Muscle of arm (tissue), 12 donors: Measurements from ENCODE around the gene ATRNL1. TPM values are rescaled to one million over a fixed set of nuclear protein-coding genes. Genes with fewer than 3 reads are reported as not detected.

Experiments used
- DNase-seq: peaks from one replicate; pipeline ENCODE4 v3.0.0-alpha.2; 2013
- polyA plus RNA-seq, 12 donors: library from polyadenylated mRNA; unstranded; fragments of 120-200 nt; gene quantifications; one replicate each; pipeline ENCODE4 v1.2.1, GENCODE V29; 2013; ENCODE audit not compliant: insufficient read length in 12 of 12

ATRNL1 gene
- polyA plus RNA-seq, 12 donors, result 0.73 to 4.1 (median 1.2) TPM; not detected in 2

GRCh38 chr10:115980470-115980869, 887.3 kb downstream of the ATRNL1 start:
- no peak for DNase-seq

- DNase-seq, result no peak
Observed at GRCh38 chr10:115981081-115981480, 887.9 kb downstream of the ATRNL1 start.

DNA sequence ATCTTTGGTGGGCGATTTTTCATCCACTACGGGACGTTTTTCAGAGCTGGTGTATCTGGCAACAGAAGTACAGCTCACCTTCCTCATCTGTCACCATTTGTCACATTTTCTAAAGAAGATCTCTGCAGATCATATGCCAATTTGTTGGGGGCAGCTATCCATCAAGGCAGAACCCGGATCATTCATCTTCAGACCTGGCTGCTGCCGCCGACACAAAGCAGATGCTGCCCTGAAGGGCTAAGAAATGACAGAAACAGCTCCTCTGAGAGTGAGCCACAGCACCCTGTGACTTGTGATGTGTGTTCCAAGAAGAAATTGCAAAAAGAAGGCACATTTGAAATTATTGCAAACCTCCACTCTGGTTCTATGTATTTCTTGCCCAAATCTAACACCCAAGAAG, 888.9 kb downstream of the ATRNL1 start:
- DNase-seq, result no peak

DNA sequence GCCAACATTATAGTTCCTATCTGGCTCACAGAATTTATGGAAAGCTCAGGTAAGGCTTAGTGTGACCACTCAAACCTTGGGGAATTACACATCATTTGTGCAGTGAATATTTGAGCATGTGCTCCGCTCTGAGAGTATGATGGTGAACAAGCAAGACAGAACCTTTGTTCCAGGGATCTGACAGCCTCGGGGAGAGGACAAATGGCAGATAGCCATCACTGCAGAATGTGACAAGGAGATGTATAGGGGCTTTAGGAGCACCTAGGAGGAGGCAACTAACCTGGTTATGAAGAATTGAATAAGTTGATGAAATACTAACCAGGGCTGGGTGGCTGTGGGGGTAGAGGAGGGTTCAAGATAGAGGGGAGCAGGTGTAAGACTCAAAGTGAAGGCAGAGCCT, 889.4 kb downstream of the ATRNL1 start:
- DNase-seq, result no peak

- DNase-seq, result no peak
Observed at GRCh38 chr10:115985786-115986185, 892.6 kb downstream of the ATRNL1 start.

GRCh38 chr10:115988380-115988779, 895.2 kb downstream of the ATRNL1 start:
- DNase-seq, result no peak

- DNase-seq, result no peak
Observed at GRCh38 chr10:115989621-115990020, 896.5 kb downstream of the ATRNL1 start.

GRCh38 chr10:115992236-115992986, 899.2 kb downstream of the ATRNL1 start:
- DNase-seq, result no peak

GRCh38 chr10:115996031-115996430, 902.9 kb downstream of the ATRNL1 start:
- DNase-seq, result no peak

DNA sequence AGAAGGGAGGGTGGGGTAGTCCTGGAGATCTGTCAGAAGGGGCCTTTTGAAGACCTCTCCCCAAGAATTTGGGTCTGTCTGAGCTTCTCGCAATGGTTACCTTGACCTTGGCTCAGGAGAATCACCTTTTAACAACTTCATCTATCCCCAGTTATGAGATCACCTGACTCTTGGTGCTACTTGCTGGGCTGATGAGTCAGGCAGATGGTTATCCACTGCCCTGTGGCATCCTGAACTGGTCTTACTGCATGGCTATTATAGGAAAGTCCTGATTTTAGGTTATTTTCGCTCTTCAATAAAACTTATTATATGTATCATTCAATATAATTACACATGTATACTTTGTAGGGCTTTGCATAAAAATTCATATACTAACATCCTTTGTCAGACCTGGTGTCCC, 905.1 kb downstream of the ATRNL1 start:
- DNase-seq, result no peak

Other genes with a start within 250 kb of the ATRNL1 start
- gene TRUB1, start 155.2 kb upstream of the ATRNL1 start, polyA plus RNA-seq, result 10 to 100 TPM in 11 of 12 donors, not detected in 1; 15.1 to 25.7 (median 22.3) TPM